AG20443 (cell line): ENCODE data around the gene ACO1.
A peak's percentile ranks its signal among the peaks of the same experiment; 100 is the strongest.
"Not testable (repeated sequence)": the region's sequence is repeated elsewhere in the genome, so short reads cannot be mapped to it uniquely, and the experiment has no call there.

ENCODE experiments used
- DNase-seq: peaks from one replicate; pipeline ENCODE4 v3.0.0; 2012; ENCODE audit warnings: low spot score, mixed read lengths

The ACO1 gene

GRCh38 chr9:32384364-32385151 is at the start of gene ACO1:
Gene ACO1, plus strand, starts transcription at chr9:32384643. Its CDS starts 20,864 bp downstream, at chr9:32405507.
- DNase-seq, result peak; percentile 100

- no peak for DNase-seq
Measured at GRCh38 chr9:32334916-32335895, 49.2 kb upstream of the ACO1 start.

- DNase-seq, result no peak
Measured at GRCh38 chr9:32339424-32339823, 45.0 kb upstream of the ACO1 start.

- no peak for DNase-seq
Measured at GRCh38 chr9:32340361-32340760, 44.1 kb upstream of the ACO1 start.

- DNase-seq, result peak; percentile 16
Measured at GRCh38 chr9:32344551-32345182, 39.8 kb upstream of the ACO1 start.

- DNase-seq, result no peak
Measured at GRCh38 chr9:32345243-32345642, 39.2 kb upstream of the ACO1 start.

- no peak for DNase-seq
Measured at GRCh38 chr9:32347571-32347970, 36.9 kb upstream of the ACO1 start.

GRCh38 chr9:32348106-32348695 is 36.2 kb upstream of the ACO1 start:
- DNase-seq, result no peak

- DNase-seq, result no peak
Measured at GRCh38 chr9:32349013-32349412, 35.4 kb upstream of the ACO1 start.

GRCh38 chr9:32350682-32351081 is 33.8 kb upstream of the ACO1 start:
- no peak for DNase-seq

GRCh38 chr9:32351845-32352244 is 32.6 kb upstream of the ACO1 start:
- DNase-seq, result no peak

GRCh38 chr9:32353476-32353875 is 31.0 kb upstream of the ACO1 start:
- not testable (repeated sequence) for DNase-seq

GRCh38 chr9:32359452-32359851 is 25.0 kb upstream of the ACO1 start:
- DNase-seq, result no peak

- no peak for DNase-seq
Measured at GRCh38 chr9:32360983-32361673, 23.3 kb upstream of the ACO1 start.

GRCh38 chr9:32371279-32371678 is 13.2 kb upstream of the ACO1 start:
- DNase-seq, result no peak

- no peak for DNase-seq
Measured at GRCh38 chr9:32371679-32372078, 12.8 kb upstream of the ACO1 start.

GRCh38 chr9:32376285-32376684 is 8.2 kb upstream of the ACO1 start:
- no peak for DNase-seq

GRCh38 chr9:32378496-32378895 is 5.9 kb upstream of the ACO1 start:
- DNase-seq, result peak; percentile 66

- peak; percentile 76 for DNase-seq
Measured at GRCh38 chr9:32378993-32379729, 5.3 kb upstream of the ACO1 start.

- DNase-seq, result no peak
Measured at GRCh38 chr9:32380944-32381343, 3.5 kb upstream of the ACO1 start.
